Activated CD8-positive, alpha-beta memory T cell treated with anti-CD3 and anti-CD28 coated beads, Interleukin-2, amount 50 U/mL, for 1 hour (primary cell): ENCODE data around the gene SVOPL.

ENCODE experiments used
- DNase-seq: peaks from one replicate; pipeline ENCODE4 v3.0.0-alpha.2; 2020; ENCODE audit errors: extremely low read depth

SVOPL gene

GRCh38 chr7:138607216-138608126 is 93.7 kb downstream of the SVOPL start:
- no peak for DNase-seq

GRCh38 chr7:138606236-138606635 is 94.9 kb downstream of the SVOPL start:
- no peak for DNase-seq

- DNase-seq, result no peak
These were observed 97.4 kb downstream of the SVOPL start for GRCh38 chr7:138603549-138604318.

GRCh38 chr7:138602451-138602850 is 98.7 kb downstream of the SVOPL start:
- DNase-seq, result no peak

- no peak for DNase-seq
These were observed 105.7 kb downstream of the SVOPL start for GRCh38 chr7:138595454-138595853.

GRCh38 chr7:138590154-138590553 is 111.0 kb downstream of the SVOPL start:
- DNase-seq, result no peak

- DNase-seq, result no peak
These were observed 112.2 kb downstream of the SVOPL start for GRCh38 chr7:138588986-138589385.

- no peak for DNase-seq
These were observed 113.7 kb downstream of the SVOPL start for GRCh38 chr7:138587485-138587884.

GRCh38 chr7:138585283-138585993 is 115.7 kb downstream of the SVOPL start:
- no peak for DNase-seq

GRCh38 chr7:138584696-138585095 is 116.5 kb downstream of the SVOPL start:
- DNase-seq, result no peak

- DNase-seq, result no peak
These were observed 116.9 kb downstream of the SVOPL start for GRCh38 chr7:138584283-138584682.

- no peak for DNase-seq
These were observed 120.1 kb downstream of the SVOPL start for GRCh38 chr7:138581065-138581464.

- no peak for DNase-seq
These were observed 121.5 kb downstream of the SVOPL start for GRCh38 chr7:138579671-138580070.

- DNase-seq, result no peak
These were observed 122.0 kb downstream of the SVOPL start for GRCh38 chr7:138579136-138579535.

GRCh38 chr7:138575897-138576428 is 125.2 kb downstream of the SVOPL start:
- DNase-seq, result no peak

GRCh38 chr7:138573741-138574140 is 127.4 kb downstream of the SVOPL start:
- no peak for DNase-seq

GRCh38 chr7:138570715-138571114 is 130.4 kb downstream of the SVOPL start:
- no peak for DNase-seq

- DNase-seq, result no peak
These were observed 131.7 kb downstream of the SVOPL start for GRCh38 chr7:138569418-138569817.

GRCh38 chr7:138568655-138569054 is 132.5 kb downstream of the SVOPL start:
- DNase-seq, result no peak

GRCh38 chr7:138565451-138566114 is 135.6 kb downstream of the SVOPL start:
- no peak for DNase-seq

- DNase-seq, result no peak
These were observed 136.1 kb downstream of the SVOPL start for GRCh38 chr7:138565071-138565450.
